Endothelial cell of hepatic sinusoid (primary cell): ENCODE results near the gene SSR3.
"Not testable (repeated sequence)": the region's sequence is repeated elsewhere in the genome, so short reads cannot be mapped to it uniquely, and the experiment has no call there.

Experiments
- in situ Hi-C: cut with HindIII; loops from 2 replicates; pipeline ENCODE4 v1.10.0; 2017; ENCODE audit warnings: low sequenced_read_pairs

The SSR3 gene

GRCh38 chr3:156554842-156555687 lies at the start of gene SSR3:
TSS of gene SSR3 (minus strand) at chr3:156555117. CDS start at chr3:156555089, 28 bp downstream.
- in situ Hi-C loops: loop anchor here (10.0 kb wide), 1 partner anchor 100 kb away; no protein-coding TSS in a partner anchor

GRCh38 chr3:156604064-156604641 lies 49.2 kb upstream of the SSR3 start:
- in situ Hi-C loops: no loop called here

GRCh38 chr3:156603379-156604017 lies 48.6 kb upstream of the SSR3 start:
- in situ Hi-C loops: no loop called here

- in situ Hi-C loops: no loop called here
These were observed 47.5 kb upstream of the SSR3 start for GRCh38 chr3:156602424-156602823.

GRCh38 chr3:156601497-156601896 lies 46.6 kb upstream of the SSR3 start:
- in situ Hi-C loops: no loop called here

GRCh38 chr3:156600834-156601233 lies 45.9 kb upstream of the SSR3 start:
- in situ Hi-C loops: no loop called here

- in situ Hi-C loops: no loop called here
These were observed 44.4 kb upstream of the SSR3 start for GRCh38 chr3:156599089-156599874.

- in situ Hi-C loops: no loop called here
These were observed 43.5 kb upstream of the SSR3 start for GRCh38 chr3:156598413-156598812.

GRCh38 chr3:156594219-156594683 lies 39.3 kb upstream of the SSR3 start:
- in situ Hi-C loops: no loop called here

GRCh38 chr3:156593814-156594213 lies 38.9 kb upstream of the SSR3 start:
- in situ Hi-C loops: no loop called here

GRCh38 chr3:156589806-156590205 lies 34.9 kb upstream of the SSR3 start:
- in situ Hi-C loops: not testable (repeated sequence)

- in situ Hi-C loops: no loop called here
These were observed 32.8 kb upstream of the SSR3 start for GRCh38 chr3:156587760-156588069.

GRCh38 chr3:156586905-156587759 lies 32.2 kb upstream of the SSR3 start:
- in situ Hi-C loops: no loop called here

GRCh38 chr3:156583469-156583868 lies 28.6 kb upstream of the SSR3 start:
- in situ Hi-C loops: no loop called here

- in situ Hi-C loops: no loop called here
These were observed 27.7 kb upstream of the SSR3 start for GRCh38 chr3:156582532-156583183.

- in situ Hi-C loops: no loop called here
These were observed 27.0 kb upstream of the SSR3 start for GRCh38 chr3:156581954-156582353.

- in situ Hi-C loops: no loop called here
These were observed 26.1 kb upstream of the SSR3 start for GRCh38 chr3:156581033-156581432.

- in situ Hi-C loops: no loop called here
These were observed 24.5 kb upstream of the SSR3 start for GRCh38 chr3:156579427-156579851.

- in situ Hi-C loops: no loop called here
These were observed 22.8 kb upstream of the SSR3 start for GRCh38 chr3:156577736-156578135.
